HL-60 (cell line): ENCODE data around the gene NEK8.

Source experiments
- GABPA ChIP-seq: IDR thresholded peaks from 2 replicates; pipeline ENCODE4 v1.6.1; 2012; ENCODE audit warnings: low read depth
- POLR2AphosphoS5 ChIP-seq: IDR thresholded peaks from 2 replicates; pipeline ENCODE4 v1.6.1; 2012; ENCODE audit warnings: low read depth
- TF ChIP-seq, protein P1 (sequence below): IDR thresholded peaks from 2 replicates; pipeline ENCODE4 v1.6.1; 2012; ENCODE audit warnings: low read depth; ENCODE audit not compliant: insufficient replicate concordance
- TF ChIP-seq, protein P2 (sequence below): IDR thresholded peaks from one replicate; pipeline ENCODE4 v1.5.1; 2011; ENCODE audit warnings: low read length, control low read depth, inconsistent platforms; ENCODE audit not compliant: insufficient read depth

GRCh38 chr17:28760601-28761562 is 32.3 kb downstream of the NEK8 start:
- TF ChIP-seq, protein P1, sequence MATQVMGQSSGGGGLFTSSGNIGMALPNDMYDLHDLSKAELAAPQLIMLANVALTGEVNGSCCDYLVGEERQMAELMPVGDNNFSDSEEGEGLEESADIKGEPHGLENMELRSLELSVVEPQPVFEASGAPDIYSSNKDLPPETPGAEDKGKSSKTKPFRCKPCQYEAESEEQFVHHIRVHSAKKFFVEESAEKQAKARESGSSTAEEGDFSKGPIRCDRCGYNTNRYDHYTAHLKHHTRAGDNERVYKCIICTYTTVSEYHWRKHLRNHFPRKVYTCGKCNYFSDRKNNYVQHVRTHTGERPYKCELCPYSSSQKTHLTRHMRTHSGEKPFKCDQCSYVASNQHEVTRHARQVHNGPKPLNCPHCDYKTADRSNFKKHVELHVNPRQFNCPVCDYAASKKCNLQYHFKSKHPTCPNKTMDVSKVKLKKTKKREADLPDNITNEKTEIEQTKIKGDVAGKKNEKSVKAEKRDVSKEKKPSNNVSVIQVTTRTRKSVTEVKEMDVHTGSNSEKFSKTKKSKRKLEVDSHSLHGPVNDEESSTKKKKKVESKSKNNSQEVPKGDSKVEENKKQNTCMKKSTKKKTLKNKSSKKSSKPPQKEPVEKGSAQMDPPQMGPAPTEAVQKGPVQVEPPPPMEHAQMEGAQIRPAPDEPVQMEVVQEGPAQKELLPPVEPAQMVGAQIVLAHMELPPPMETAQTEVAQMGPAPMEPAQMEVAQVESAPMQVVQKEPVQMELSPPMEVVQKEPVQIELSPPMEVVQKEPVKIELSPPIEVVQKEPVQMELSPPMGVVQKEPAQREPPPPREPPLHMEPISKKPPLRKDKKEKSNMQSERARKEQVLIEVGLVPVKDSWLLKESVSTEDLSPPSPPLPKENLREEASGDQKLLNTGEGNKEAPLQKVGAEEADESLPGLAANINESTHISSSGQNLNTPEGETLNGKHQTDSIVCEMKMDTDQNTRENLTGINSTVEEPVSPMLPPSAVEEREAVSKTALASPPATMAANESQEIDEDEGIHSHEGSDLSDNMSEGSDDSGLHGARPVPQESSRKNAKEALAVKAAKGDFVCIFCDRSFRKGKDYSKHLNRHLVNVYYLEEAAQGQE, result no peak
- TF ChIP-seq POLR2AphosphoS5 (peak; percentile 55; the same call in 1 of the 2 replicates), GABPA (no peak)
- TF ChIP-seq, protein P2, sequence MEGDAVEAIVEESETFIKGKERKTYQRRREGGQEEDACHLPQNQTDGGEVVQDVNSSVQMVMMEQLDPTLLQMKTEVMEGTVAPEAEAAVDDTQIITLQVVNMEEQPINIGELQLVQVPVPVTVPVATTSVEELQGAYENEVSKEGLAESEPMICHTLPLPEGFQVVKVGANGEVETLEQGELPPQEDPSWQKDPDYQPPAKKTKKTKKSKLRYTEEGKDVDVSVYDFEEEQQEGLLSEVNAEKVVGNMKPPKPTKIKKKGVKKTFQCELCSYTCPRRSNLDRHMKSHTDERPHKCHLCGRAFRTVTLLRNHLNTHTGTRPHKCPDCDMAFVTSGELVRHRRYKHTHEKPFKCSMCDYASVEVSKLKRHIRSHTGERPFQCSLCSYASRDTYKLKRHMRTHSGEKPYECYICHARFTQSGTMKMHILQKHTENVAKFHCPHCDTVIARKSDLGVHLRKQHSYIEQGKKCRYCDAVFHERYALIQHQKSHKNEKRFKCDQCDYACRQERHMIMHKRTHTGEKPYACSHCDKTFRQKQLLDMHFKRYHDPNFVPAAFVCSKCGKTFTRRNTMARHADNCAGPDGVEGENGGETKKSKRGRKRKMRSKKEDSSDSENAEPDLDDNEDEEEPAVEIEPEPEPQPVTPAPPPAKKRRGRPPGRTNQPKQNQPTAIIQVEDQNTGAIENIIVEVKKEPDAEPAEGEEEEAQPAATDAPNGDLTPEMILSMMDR, result no peak
